MM.1S (cell line): ENCODE measurements around the gene CTNNA1.
A peak's percentile ranks its signal among the peaks of the same experiment; 100 is the strongest.
"Not testable (repeated sequence)": the region's sequence is repeated elsewhere in the genome, so short reads cannot be mapped to it uniquely, and the experiment has no call there.

ENCODE experiments used
- DNase-seq: peaks from one replicate; pipeline ENCODE4 v3.0.0-alpha.2; 2015
- H2AFZ ChIP-seq: fragments of 300-600 bp; sonication (generic); 2 replicates; pipeline ENCODE4 v1.6.0; 2016; ENCODE audit warnings: antibody characterized with exemption, low read length
- H3F3A ChIP-seq: fragments of 300-600 bp; sonication (generic); 2 replicates; pipeline ENCODE4 v1.6.1; 2016; ENCODE audit warnings: mild to moderate bottlenecking, antibody characterized with exemption, low read length, moderate library complexity, mixed read lengths; ENCODE audit not compliant: insufficient read depth
- H3K27ac ChIP-seq: fragments of 300-600 bp; sonication (generic); 2 replicates; pipeline ENCODE4 v1.5.1; 2016; ENCODE audit warnings: mild to moderate bottlenecking, low read length
- H3K27me3 ChIP-seq: fragments of 300-600 bp; sonication (generic); replicated peaks from 2 replicates; pipeline ENCODE4 v1.6.0; 2016; ENCODE audit warnings: low read length; ENCODE audit not compliant: insufficient read depth
- H3K36me3 ChIP-seq: fragments of 300-600 bp; sonication (generic); replicated peaks from 2 replicates; pipeline ENCODE4 v1.6.1; 2016; ENCODE audit warnings: mild to moderate bottlenecking, low read length, mixed read lengths; ENCODE audit not compliant: insufficient read depth
- H3K4me1 ChIP-seq: fragments of 300-600 bp; sonication (generic); 2 replicates; pipeline ENCODE4 v1.6.1; 2016; ENCODE audit warnings: low read length, mixed read lengths
- H3K4me2 ChIP-seq: fragments of 300-600 bp; sonication (generic); 2 replicates; pipeline ENCODE4 v1.6.0; 2016; ENCODE audit warnings: low read depth, low read length
- H3K4me3 ChIP-seq: fragments of 300-600 bp; sonication (generic); 2 replicates; pipeline ENCODE4 v1.5.1; 2016; ENCODE audit warnings: low read length, mixed read lengths
- H3K79me2 ChIP-seq: fragments of 300-600 bp; sonication (generic); 2 replicates; pipeline ENCODE4 v1.6.1; 2016; ENCODE audit warnings: mixed run types, low read length, mixed read lengths
- H3K9ac ChIP-seq: fragments of 300-600 bp; sonication (generic); 2 replicates; pipeline ENCODE4 v1.6.1; 2016; ENCODE audit warnings: low read length, mixed read lengths
- H3K9me2 ChIP-seq: fragments of 300-600 bp; sonication (generic); replicated peaks from 2 replicates; pipeline ENCODE4 v1.6.1; 2016; ENCODE audit warnings: mild to moderate bottlenecking, low read length, mixed read lengths; ENCODE audit not compliant: insufficient read depth
- H3K9me3 ChIP-seq: fragments of 300-600 bp; sonication (generic); replicated peaks from 2 replicates; pipeline ENCODE4 v1.6.1; 2016; ENCODE audit warnings: mild to moderate bottlenecking, low read length, mixed read lengths; ENCODE audit not compliant: insufficient read depth
- H4K20me1 ChIP-seq: fragments of 300-600 bp; sonication (generic); 2 replicates; pipeline ENCODE4 v1.6.1; 2016; ENCODE audit warnings: mild to moderate bottlenecking, low read length, moderate library complexity, mixed read lengths; ENCODE audit not compliant: insufficient read depth
- CTCF ChIP-seq: fragments of 300-600 bp; sonication (generic); IDR thresholded peaks from 2 replicates; pipeline ENCODE4 v1.5.1; 2016; ENCODE audit warnings: antibody characterized with exemption, low read length, mixed read lengths
- EZH2 ChIP-seq: fragments of 300-600 bp; sonication (generic); optimal IDR thresholded peaks from 2 replicates; pipeline ENCODE3; 2017; ENCODE audit warnings: low read depth, mild to moderate bottlenecking, antibody characterized with exemption, low read length, mixed read lengths
- EZH2phosphoT487 ChIP-seq: fragments of 300-600 bp; sonication (generic); IDR thresholded peaks from 2 replicates; pipeline ENCODE4 v1.6.1; 2018; ENCODE audit warnings: antibody characterized with exemption, low read length

The CTNNA1 gene

GRCh38 chr5:138918686-138919085 is 165.5 kb downstream of the CTNNA1 start:
- Histone ChIP-seq H3K27ac (no peak overlapping the region), H3K4me1 (no peaks in the 10 kb centered on the region), H3K4me2 (no peak overlapping the region), H3K27me3 (no peaks in the 10 kb centered on the region), H3F3A (no peaks in the 10 kb centered on the region), H2AFZ (no peak overlapping the region), H3K4me3 (no peak overlapping the region), H3K79me2 (no peaks in the 10 kb centered on the region), H4K20me1 (no peaks in the 10 kb centered on the region), H3K9me3 (no peaks in the 10 kb centered on the region), H3K36me3 (no peaks in the 10 kb centered on the region), H3K9ac (no peak overlapping the region), H3K9me2 (no peaks in the 10 kb centered on the region)
- TF ChIP-seq CTCF (no peak), EZH2phosphoT487 (no peak), EZH2 (no peak)
- peak; percentile 13 for DNase-seq

- H4K20me1 ChIP-seq, result no peaks in the 10 kb centered on the region
- H3K79me2 ChIP-seq, result no peaks in the 10 kb centered on the region
- H2AFZ ChIP-seq, result no peak overlapping the region
- H3K9ac ChIP-seq, result no peak overlapping the region
- H3K4me2 ChIP-seq, result no peak overlapping the region
- no peaks in the 10 kb centered on the region for H3F3A ChIP-seq
- no peaks in the 10 kb centered on the region for H3K36me3 ChIP-seq
- H3K9me3 ChIP-seq, result no peaks in the 10 kb centered on the region
- H3K4me3 ChIP-seq, result no peak overlapping the region
- H3K27ac ChIP-seq, result no peak overlapping the region
- TF ChIP-seq EZH2phosphoT487 (no peak), EZH2 (no peak), CTCF (no peak)
- DNase-seq, result no peak
- H3K27me3 ChIP-seq, result no peaks in the 10 kb centered on the region
- no peaks in the 10 kb centered on the region for H3K9me2 ChIP-seq
- H3K4me1 ChIP-seq, result no peaks in the 10 kb centered on the region
Measured at GRCh38 chr5:138920181-138920580, 167.0 kb downstream of the CTNNA1 start.

GRCh38 chr5:138921362-138921761 is 168.1 kb downstream of the CTNNA1 start:
- not testable (repeated sequence) for H3K36me3 ChIP-seq

GRCh38 chr5:138922494-138922893 is 169.3 kb downstream of the CTNNA1 start:
- no peak overlapping the region for H3K27ac ChIP-seq
- no peaks in the 10 kb centered on the region for H3K4me1 ChIP-seq
- no peak overlapping the region for H3K9ac ChIP-seq
- no peak overlapping the region for H3K4me3 ChIP-seq
- no peaks in the 10 kb centered on the region for H3K9me3 ChIP-seq
- H2AFZ ChIP-seq, result no peak overlapping the region
- H4K20me1 ChIP-seq, result no peaks in the 10 kb centered on the region
- H3K4me2 ChIP-seq, result no peak overlapping the region
- no peaks in the 10 kb centered on the region for H3K36me3 ChIP-seq
- TF ChIP-seq CTCF (no peak), EZH2 (no peak), EZH2phosphoT487 (no peak)
- H3K9me2 ChIP-seq, result no peaks in the 10 kb centered on the region
- H3F3A ChIP-seq, result no peaks in the 10 kb centered on the region
- H3K27me3 ChIP-seq, result no peaks in the 10 kb centered on the region
- no peaks in the 10 kb centered on the region for H3K79me2 ChIP-seq
- DNase-seq, result no peak

More at GRCh38 chr5:138921362-138921761, 168.1 kb downstream of the CTNNA1 start:
- not testable (repeated sequence) for H3K4me3 ChIP-seq, H3F3A ChIP-seq, H3K9me2 ChIP-seq, H3K9ac ChIP-seq, H3K9me3 ChIP-seq, H4K20me1 ChIP-seq, H2AFZ ChIP-seq, H3K79me2 ChIP-seq, H3K27me3 ChIP-seq, H3K4me1 ChIP-seq, H3K27ac ChIP-seq, H3K4me2 ChIP-seq, DNase-seq
